Measurements from ENCODE around the gene LIPF.

The LIPF gene

GRCh38 chr10:88624840-88625239, 39.4 kb upstream of the LIPF start:
- H3K27ac ChIP-seq, result no peak overlapping the region
- H3K27me3 ChIP-seq (ENCODE audit: insufficient read depth, low read depth, severe bottlenecking), result no peaks in the 10 kb centered on the region
- no peaks in the 10 kb centered on the region for H3K9me3 ChIP-seq (ENCODE audit: severe bottlenecking)
- no peak overlapping the region for H3K4me3 ChIP-seq (ENCODE audit: low read depth, low read length)
- TF ChIP-seq CTCF (IDR thresholded peaks at IDR 0.05; ENCODE audit: low read depth, low read length), result no peak
- no peaks in the 10 kb centered on the region for H3K36me3 ChIP-seq
- no peak for DNase-seq

- H3K9me3 ChIP-seq (ENCODE audit: severe bottlenecking), result no peaks in the 10 kb centered on the region
- TF ChIP-seq CTCF (IDR thresholded peaks at IDR 0.05; ENCODE audit: low read depth, low read length), result no peak
- no peak overlapping the region for H3K4me3 ChIP-seq (ENCODE audit: low read depth, low read length)
- H3K27ac ChIP-seq, result no peak overlapping the region
- no peak for DNase-seq
- no peaks in the 10 kb centered on the region for H3K27me3 ChIP-seq (ENCODE audit: insufficient read depth, low read depth, severe bottlenecking)
- no peaks in the 10 kb centered on the region for H3K36me3 ChIP-seq
These were observed 24.1 kb upstream of the LIPF start for GRCh38 chr10:88640186-88640585.

GRCh38 chr10:88642209-88642608, 22.0 kb upstream of the LIPF start:
- no peaks in the 10 kb centered on the region for H3K9me3 ChIP-seq (ENCODE audit: severe bottlenecking)
- no peak for DNase-seq
- H3K27ac ChIP-seq, result no peak overlapping the region

GRCh38 chr10:88642963-88643362, 21.3 kb upstream of the LIPF start:
- H3K9me3 ChIP-seq (ENCODE audit: severe bottlenecking), result no peaks in the 10 kb centered on the region
- H3K27me3 ChIP-seq (ENCODE audit: insufficient read depth, low read depth, severe bottlenecking), result no peaks in the 10 kb centered on the region
- no peak for DNase-seq
- no peaks in the 10 kb centered on the region for H3K36me3 ChIP-seq
- H3K4me3 ChIP-seq (ENCODE audit: low read depth, low read length), result no peak overlapping the region
- no peak for TF ChIP-seq CTCF (IDR thresholded peaks at IDR 0.05; ENCODE audit: low read depth, low read length)
- no peak overlapping the region for H3K27ac ChIP-seq

More at GRCh38 chr10:88642209-88642608, 22.0 kb upstream of the LIPF start:
- TF ChIP-seq CTCF (IDR thresholded peaks at IDR 0.05; ENCODE audit: low read depth, low read length), result no peak
- no peaks in the 10 kb centered on the region for H3K36me3 ChIP-seq
- no peaks in the 10 kb centered on the region for H3K27me3 ChIP-seq (ENCODE audit: insufficient read depth, low read depth, severe bottlenecking)
- H3K4me3 ChIP-seq (ENCODE audit: low read depth, low read length), result no peak overlapping the region

GRCh38 chr10:88647061-88647615, 17.1 kb upstream of the LIPF start:
- H3K27me3 ChIP-seq (ENCODE audit: insufficient read depth, low read depth, severe bottlenecking), result no peaks in the 10 kb centered on the region
- no peaks in the 10 kb centered on the region for H3K36me3 ChIP-seq
- DNase-seq, result no peak
- TF ChIP-seq CTCF (IDR thresholded peaks at IDR 0.05; ENCODE audit: low read depth, low read length), result no peak
- no peaks in the 10 kb centered on the region for H3K9me3 ChIP-seq (ENCODE audit: severe bottlenecking)
- no peak overlapping the region for H3K27ac ChIP-seq
- H3K4me3 ChIP-seq (ENCODE audit: low read depth, low read length), result no peak overlapping the region

GRCh38 chr10:88651101-88651551, 13.1 kb upstream of the LIPF start:
- Histone ChIP-seq H3K27me3 (ENCODE audit: insufficient read depth, low read depth, severe bottlenecking) (no peaks in the 10 kb centered on the region), H3K27ac (no peak overlapping the region), H3K4me3 (ENCODE audit: low read depth, low read length) (no peak overlapping the region), H3K36me3 (no peaks in the 10 kb centered on the region), H3K9me3 (ENCODE audit: severe bottlenecking) (no peaks in the 10 kb centered on the region)
- DNase-seq, result no peak
- TF ChIP-seq CTCF (IDR thresholded peaks at IDR 0.05; ENCODE audit: low read depth, low read length), result no peak
